Measurements from ENCODE around the gene ARFGAP1. TPM values are rescaled to one million over a fixed set of nuclear protein-coding genes. Genes with fewer than 3 reads are reported as not detected.

The ARFGAP1 gene
- total and polyA plus RNA-seq, 2 donors (not counting 3 experiments of a cell fraction or from before 2014, with no cell fraction given): 93.7 to 126 TPM

GRCh38 chr20:63278661-63279060 is 6.0 kb downstream of the ARFGAP1 start:
- Histone ChIP-seq H4K20me1 (replicated peaks; ENCODE audit: control insufficient read depth, extremely low read depth, insufficient read depth, low read length) (no peaks in the 10 kb centered on the region), H3K4me3 (replicated peaks in 1 of 3; ENCODE audit: insufficient read depth in 1 of 3, low read depth in 1 of 3, low read length in 3 of 3) (no peak overlapping the region), H3K9me1 (replicated peaks; ENCODE audit: control insufficient read depth, extremely low read depth, insufficient read depth, low read length) (no peaks in the 10 kb centered on the region), H3K36me3 (ENCODE audit: control insufficient read depth in 2 of 2, extremely low read depth in 1 of 2, insufficient read depth in 2 of 2, low read length in 2 of 2) (peaks cover 2 to 59% of the 10 kb centered on the region in 2 experiments), H3K9ac (replicated peaks; ENCODE audit: extremely low read depth, insufficient read depth, low read length) (no peak overlapping the region), H3K27me3 (ENCODE audit: control insufficient read depth in 2 of 2, insufficient read depth in 2 of 2, low read length in 2 of 2) (no peaks in the 10 kb centered on the region), H3K9me3 (replicated peaks; ENCODE audit: control insufficient read depth, insufficient read depth, low read length) (no peaks in the 10 kb centered on the region), H3K4me1 (ENCODE audit: control insufficient read depth, extremely low read depth, insufficient read depth, low read length) (peaks cover 4% of the 10 kb centered on the region), H2AFZ (ENCODE audit: low read depth, low read length) (no peak overlapping the region), H3K79me2 (ENCODE audit: control insufficient read depth, insufficient read depth, low read length) (peaks cover 37% of the 10 kb centered on the region), H3K27ac (ENCODE audit: insufficient read depth, low read depth, low read length) (no peak overlapping the region), H3K4me2 (ENCODE audit: insufficient read depth, low read length) (no peak overlapping the region)
- FAIRE-seq: no peak
- no TSS peak for BruUV-seq (replicated peaks)
- ChIA-PET POLR2A (no interaction called here), CTCF (no interaction called here)
- TF ChIP-seq POLR2A (IDR thresholded peaks at IDR 0.05; ENCODE audit: low read depth, low read length): no peak
- TF ChIP-seq EZH2 (IDR thresholded peaks at IDR 0.05; ENCODE audit: borderline replicate concordance, low read depth, low read length, severe bottlenecking): no peak
- no peak for TF ChIP-seq MAX (IDR thresholded peaks at IDR 0.05; ENCODE audit: insufficient read depth, insufficient read length)
- TF ChIP-seq CTCF (IDR thresholded peaks at IDR 0.05; ENCODE audit: extremely low read depth in 1 of 2, insufficient read depth in 1 of 2, low read depth in 1 of 2, low read length in 2 of 2): no peak
- TF ChIP-seq JUN (IDR thresholded peaks at IDR 0.05; ENCODE audit: borderline replicate concordance, insufficient read depth, insufficient read length, low read depth): no peak
- dilution Hi-C loops (cut with MboI; ENCODE audit: extremely low pct_ligation_motif_present, low sequenced_read_pairs): no loop called here
- no peak for DNase-seq (ENCODE audit: low read depth, low spot score)
- intact Hi-C loops (cut with micrococcal nuclease): no loop called here

- no peak for DNase-seq (ENCODE audit: low read depth, low spot score)
- no peaks in the 10 kb centered on the region for H3K9me3 ChIP-seq (replicated peaks; ENCODE audit: control insufficient read depth, insufficient read depth, low read length)
- H2AFZ ChIP-seq (ENCODE audit: low read depth, low read length): no peak overlapping the region
- FAIRE-seq: no peak
- dilution Hi-C loops (cut with MboI; ENCODE audit: extremely low pct_ligation_motif_present, low sequenced_read_pairs) (no loop called here), intact Hi-C loops (cut with micrococcal nuclease) (no loop called here)
- H3K36me3 ChIP-seq (ENCODE audit: control insufficient read depth in 2 of 2, extremely low read depth in 1 of 2, insufficient read depth in 2 of 2, low read length in 2 of 2): peaks cover 2 to 63% of the 10 kb centered on the region in 2 experiments
- H3K9me1 ChIP-seq (replicated peaks; ENCODE audit: control insufficient read depth, extremely low read depth, insufficient read depth, low read length): no peaks in the 10 kb centered on the region
- no peak overlapping the region for H3K4me2 ChIP-seq (ENCODE audit: insufficient read depth, low read length)
- CTCF ChIA-PET: interaction anchor here (3.2 kb wide), 2 partner anchors 29 to 56 kb away, joined by 13 to 22 read pairs; no protein-coding TSS in a partner anchor
- no peaks in the 10 kb centered on the region for H3K4me1 ChIP-seq (ENCODE audit: control insufficient read depth, extremely low read depth, insufficient read depth, low read length)
- H3K27ac ChIP-seq (ENCODE audit: insufficient read depth, low read depth, low read length): no peak overlapping the region
- no TSS peak for BruUV-seq (replicated peaks)
- H3K27me3 ChIP-seq (ENCODE audit: control insufficient read depth in 2 of 2, insufficient read depth in 2 of 2, low read length in 2 of 2): no peaks in the 10 kb centered on the region
- H3K4me3 ChIP-seq (replicated peaks in 1 of 3; ENCODE audit: insufficient read depth in 1 of 3, low read depth in 1 of 3, low read length in 3 of 3): no peak overlapping the region
- TF ChIP-seq FOS (IDR thresholded peaks at IDR 0.05; ENCODE audit: borderline replicate concordance, insufficient read depth, low read length) (no peak), EZH2 (IDR thresholded peaks at IDR 0.05; ENCODE audit: borderline replicate concordance, low read depth, low read length, severe bottlenecking) (no peak), POLR2A (IDR thresholded peaks at IDR 0.05; ENCODE audit: low read depth, low read length) (no peak), POLR2AphosphoS5 (IDR thresholded peaks at IDR 0.05; ENCODE audit: insufficient read depth, low read depth, low read length) (no peak), MAX (IDR thresholded peaks at IDR 0.05; ENCODE audit: insufficient read depth, insufficient read length) (no peak), GATA2 (IDR thresholded peaks at IDR 0.05; ENCODE audit: insufficient read depth, insufficient read length, low read depth, low read length) (no peak), CTCF (IDR thresholded peaks at IDR 0.05; ENCODE audit: extremely low read depth in 1 of 2, insufficient read depth in 1 of 2, low read depth in 1 of 2, low read length in 2 of 2) (no peak), MYC (IDR thresholded peaks at IDR 0.05; ENCODE audit: low read depth, low read length) (no peak), JUN (IDR thresholded peaks at IDR 0.05; ENCODE audit: borderline replicate concordance, insufficient read depth, insufficient read length, low read depth) (no peak)
- POLR2A ChIA-PET: no interaction called here
- no peaks in the 10 kb centered on the region for H4K20me1 ChIP-seq (replicated peaks; ENCODE audit: control insufficient read depth, extremely low read depth, insufficient read depth, low read length)
- no peak overlapping the region for H3K9ac ChIP-seq (replicated peaks; ENCODE audit: extremely low read depth, insufficient read depth, low read length)
- H3K79me2 ChIP-seq (ENCODE audit: control insufficient read depth, insufficient read depth, low read length): peaks cover 26% of the 10 kb centered on the region
Measured at GRCh38 chr20:63279931-63280330, 7.3 kb downstream of the ARFGAP1 start.
